Stomach (tissue), 4 donors: ENCODE data around the gene ISCA1.

Source experiments
- CTCF ChIP-seq, 7 experiments: fragments of 450-650 bp in 4 of 7; fragments of 200-600 bp in 3 of 7; sonication (generic) in 3 of 7; IDR thresholded peaks; one replicate each; pipeline ENCODE4 v1.5.1; 2016 to 2019; ENCODE audit warnings: antibody characterized with exemption in 7 of 7, control low read depth in 2 of 7, mild to moderate bottlenecking in 1 of 7
- POLR2AphosphoS5 ChIP-seq, 3 donors: sonication (generic); formaldehyde crosslinking; IDR thresholded peaks; one replicate each; pipeline ENCODE4 v1.6.1; 2016; ENCODE audit warnings: antibody characterized with exemption in 3 of 3

DNA sequence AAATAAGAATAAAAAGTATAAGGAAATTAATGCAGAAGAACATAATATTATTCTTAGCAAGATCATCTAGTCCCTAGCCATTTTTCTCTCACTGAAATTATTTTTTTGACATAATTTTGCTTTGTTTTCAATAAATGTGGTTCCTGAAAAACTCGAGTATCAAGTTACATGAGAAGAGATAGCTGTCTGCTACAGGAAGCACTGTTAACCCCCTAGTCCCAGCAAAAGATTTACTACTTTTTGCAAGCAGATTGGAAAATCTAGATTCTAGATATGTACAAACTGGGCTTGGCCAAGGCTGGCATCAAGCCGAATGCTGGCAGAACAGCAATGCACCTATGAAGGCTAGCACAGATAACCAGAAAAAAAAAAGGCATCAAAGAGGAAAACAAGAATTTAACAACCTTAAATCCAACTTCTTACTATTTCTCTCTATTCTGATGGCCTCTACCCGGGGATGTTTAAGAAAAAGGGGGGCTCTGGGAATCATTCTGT is 21.9 kb upstream of the ISCA1 start:
- TF ChIP-seq POLR2AphosphoS5 (IDR thresholded peaks at IDR 0.05) (no peak), CTCF (IDR thresholded peaks at IDR 0.05) (no peak)
